Progenitor cell of endocrine pancreas (in vitro differentiated cells): Measurements from ENCODE around the gene CLASP2. TPM values are rescaled to one million over a fixed set of nuclear protein-coding genes. Genes with fewer than 3 reads are reported as not detected.

ENCODE experiments used
- DNase-seq: peaks from one replicate; pipeline ENCODE4 v3.0.0; 2021; ENCODE audit warnings: low spot score; ENCODE audit not compliant: unreplicated experiment
- H3K27ac Mint-ChIP-seq: 2 replicates; pipeline ENCODE4 v1.8.0; 2021; ENCODE audit warnings: mild to moderate bottlenecking, moderate library complexity, mixed read lengths
- H3K27me3 Mint-ChIP-seq: 2 replicates; pipeline ENCODE4 v1.8.0; 2021; ENCODE audit warnings: mixed read lengths
- H3K36me3 Mint-ChIP-seq: 2 replicates; pipeline ENCODE4 v1.8.0; 2022; ENCODE audit warnings: mixed read lengths; ENCODE audit not compliant: insufficient read depth
- H3K4me1 Mint-ChIP-seq: 2 replicates; pipeline ENCODE4 v1.8.0; 2021; ENCODE audit warnings: low read depth, mixed read lengths
- H3K4me3 Mint-ChIP-seq: 2 replicates; pipeline ENCODE4 v1.8.0; 2021; ENCODE audit warnings: low read depth, mild to moderate bottlenecking, moderate library complexity, mixed read lengths
- H3K9me3 Mint-ChIP-seq: 2 replicates; pipeline ENCODE4 v1.8.0; 2021; ENCODE audit warnings: low read depth, mixed read lengths
- total RNA-seq: library from RNA; stranded (reverse); gene quantifications from 2 replicates; pipeline ENCODE4 v1.2.1, GENCODE V29; 2021
- TF ChIP-seq, protein P1 (sequence below): fragments of 200-600 bp; sonication (generic); IDR thresholded peaks from one replicate; pipeline ENCODE4 v1.5.0; 2021; ENCODE audit warnings: antibody characterized with exemption, mild to moderate bottlenecking; ENCODE audit not compliant: unreplicated experiment

CLASP2 gene
- total RNA-seq, 1 donor from 2014 or later, result 58.4 TPM

DNA sequence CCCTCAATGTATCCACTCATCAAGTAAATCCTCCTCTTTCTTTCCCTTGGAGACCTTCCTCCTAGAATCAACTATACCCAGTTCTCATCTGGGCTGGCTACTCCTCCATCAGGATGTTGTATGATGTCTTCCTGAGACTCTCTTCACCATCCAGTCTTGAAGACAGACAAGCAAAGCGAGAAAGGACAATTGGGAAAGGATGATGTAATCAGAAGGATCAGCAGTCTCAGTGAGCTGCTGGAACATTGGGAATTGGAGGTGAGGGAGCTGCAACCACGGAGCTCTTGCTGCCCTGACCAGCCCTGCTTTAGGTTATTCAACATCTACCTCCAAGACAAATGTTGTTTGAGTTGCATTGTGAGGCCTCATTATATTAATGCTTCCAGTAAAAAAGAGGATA, 229.8 kb downstream of the CLASP2 start:
- TF ChIP-seq, protein P1, sequence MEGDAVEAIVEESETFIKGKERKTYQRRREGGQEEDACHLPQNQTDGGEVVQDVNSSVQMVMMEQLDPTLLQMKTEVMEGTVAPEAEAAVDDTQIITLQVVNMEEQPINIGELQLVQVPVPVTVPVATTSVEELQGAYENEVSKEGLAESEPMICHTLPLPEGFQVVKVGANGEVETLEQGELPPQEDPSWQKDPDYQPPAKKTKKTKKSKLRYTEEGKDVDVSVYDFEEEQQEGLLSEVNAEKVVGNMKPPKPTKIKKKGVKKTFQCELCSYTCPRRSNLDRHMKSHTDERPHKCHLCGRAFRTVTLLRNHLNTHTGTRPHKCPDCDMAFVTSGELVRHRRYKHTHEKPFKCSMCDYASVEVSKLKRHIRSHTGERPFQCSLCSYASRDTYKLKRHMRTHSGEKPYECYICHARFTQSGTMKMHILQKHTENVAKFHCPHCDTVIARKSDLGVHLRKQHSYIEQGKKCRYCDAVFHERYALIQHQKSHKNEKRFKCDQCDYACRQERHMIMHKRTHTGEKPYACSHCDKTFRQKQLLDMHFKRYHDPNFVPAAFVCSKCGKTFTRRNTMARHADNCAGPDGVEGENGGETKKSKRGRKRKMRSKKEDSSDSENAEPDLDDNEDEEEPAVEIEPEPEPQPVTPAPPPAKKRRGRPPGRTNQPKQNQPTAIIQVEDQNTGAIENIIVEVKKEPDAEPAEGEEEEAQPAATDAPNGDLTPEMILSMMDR, result no peak
- H3K9me3 Mint-ChIP-seq, result no peaks in the 10 kb centered on the region
- H3K27ac Mint-ChIP-seq, result no peak overlapping the region
- no peak overlapping the region for H3K4me3 Mint-ChIP-seq
- H3K27me3 Mint-ChIP-seq, result no peaks in the 10 kb centered on the region
- no peak for DNase-seq
- H3K4me1 Mint-ChIP-seq, result peaks cover 1% of the 10 kb centered on the region
- H3K36me3 Mint-ChIP-seq, result no peaks in the 10 kb centered on the region

DNA sequence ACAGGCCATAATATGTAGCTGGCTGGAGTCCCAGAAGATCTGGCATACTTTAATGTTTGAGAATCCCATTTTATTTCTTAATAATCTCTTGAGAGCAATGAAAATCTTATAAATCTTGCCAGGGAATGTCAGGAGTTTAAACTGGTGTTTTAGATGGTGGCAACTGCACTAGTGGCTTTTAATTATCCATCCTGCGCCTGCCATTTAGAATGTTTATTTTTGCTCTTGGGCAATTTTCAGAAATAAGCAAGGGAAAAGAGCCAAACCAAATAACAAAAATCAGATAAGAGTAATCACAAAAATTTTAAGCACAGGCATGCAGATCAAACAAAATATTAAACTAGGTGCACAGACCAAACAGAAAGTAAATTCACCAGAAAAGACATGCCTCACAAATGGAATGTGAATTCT, 235.9 kb downstream of the CLASP2 start:
- TF ChIP-seq, protein P1, result no peak
- Mint-ChIP-seq H3K27me3 (no peaks in the 10 kb centered on the region), H3K4me1 (no peaks in the 10 kb centered on the region), H3K27ac (no peak overlapping the region), H3K9me3 (peaks cover 13% of the 10 kb centered on the region), H3K36me3 (peaks cover 10% of the 10 kb centered on the region), H3K4me3 (no peak overlapping the region)
- DNase-seq, result no peak

DNA sequence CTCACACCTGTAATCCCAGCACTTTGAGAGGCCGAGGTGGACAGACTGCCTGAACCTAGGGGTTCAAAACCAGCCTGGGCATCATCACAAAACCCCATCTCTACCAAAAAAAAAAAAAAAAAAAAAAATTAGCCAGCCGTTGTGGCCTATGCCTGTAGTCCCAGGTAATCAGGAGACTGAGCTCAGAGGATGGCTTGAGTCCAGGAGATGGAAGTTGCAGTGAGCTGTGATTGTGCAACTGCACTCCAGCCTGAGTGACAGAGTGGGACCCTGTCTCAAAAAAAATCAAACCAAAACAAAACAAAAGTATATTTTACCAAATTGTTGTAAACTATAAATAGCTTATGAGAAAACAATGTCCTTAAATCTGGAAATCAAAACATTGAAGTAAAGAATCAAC, 243.2 kb downstream of the CLASP2 start:
- Mint-ChIP-seq H3K9me3 (peaks cover under 1% of the 10 kb centered on the region), H3K27ac (no peak overlapping the region), H3K4me1 (no peaks in the 10 kb centered on the region), H3K27me3 (no peaks in the 10 kb centered on the region), H3K4me3 (no peak overlapping the region), H3K36me3 (peaks cover 3% of the 10 kb centered on the region)
- TF ChIP-seq, protein P1, result no peak
- DNase-seq, result no peak

DNA sequence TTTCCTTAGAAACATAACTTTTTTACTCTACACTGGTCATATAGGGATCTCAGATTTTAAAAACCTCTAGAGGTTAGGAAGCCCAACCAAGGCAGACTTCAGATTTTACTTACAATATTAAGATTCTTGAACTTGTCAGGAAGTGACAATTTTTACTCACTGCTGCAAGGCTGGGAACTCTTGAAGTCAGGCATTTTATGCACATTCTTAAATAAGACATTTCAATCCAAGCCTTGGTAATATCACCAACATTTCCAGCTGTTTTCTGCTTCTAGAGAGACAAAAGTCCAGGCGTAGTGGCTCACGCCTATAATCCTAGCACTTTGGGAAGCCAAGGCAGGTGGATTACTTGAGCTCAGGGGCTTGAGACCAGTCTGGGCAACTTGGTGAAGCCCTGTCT, 244.2 kb downstream of the CLASP2 start:
- TF ChIP-seq, protein P1, result no peak
- H3K9me3 Mint-ChIP-seq, result no peaks in the 10 kb centered on the region
- no peak overlapping the region for H3K4me3 Mint-ChIP-seq
- peaks cover under 1% of the 10 kb centered on the region for H3K36me3 Mint-ChIP-seq
- no peak overlapping the region for H3K27ac Mint-ChIP-seq
- no peak for DNase-seq
- H3K4me1 Mint-ChIP-seq, result no peaks in the 10 kb centered on the region
- no peaks in the 10 kb centered on the region for H3K27me3 Mint-ChIP-seq

DNA sequence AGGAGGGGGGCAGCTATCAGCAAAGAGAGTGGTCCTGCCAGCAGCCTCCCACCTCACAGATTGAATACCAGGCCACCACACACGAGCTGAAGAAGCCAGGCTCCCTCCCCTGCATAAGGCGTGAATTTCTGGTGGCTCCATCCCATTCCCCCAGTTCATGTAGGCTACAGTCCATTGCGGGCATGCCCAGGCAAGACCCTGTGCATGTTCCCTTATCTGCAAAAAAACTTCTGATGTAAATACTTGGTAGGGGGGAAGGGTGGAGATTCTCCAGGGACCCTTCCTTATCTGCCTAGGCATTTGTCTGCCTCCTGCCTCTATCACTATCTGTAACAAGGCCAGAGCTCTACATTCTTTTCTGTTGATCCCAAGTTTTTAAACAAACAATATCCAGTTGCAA, 250.3 kb downstream of the CLASP2 start:
- Mint-ChIP-seq H3K4me3 (no peak overlapping the region), H3K27ac (no peak overlapping the region), H3K36me3 (peaks cover 11% of the 10 kb centered on the region), H3K4me1 (no peaks in the 10 kb centered on the region), H3K9me3 (peaks cover 11% of the 10 kb centered on the region), H3K27me3 (no peaks in the 10 kb centered on the region)
- DNase-seq, result no peak
- TF ChIP-seq, protein P1, result no peak
